NCI-H2227 (cell line): ENCODE results near the gene CDK13.
"Not testable (repeated sequence)": the region's sequence is repeated elsewhere in the genome, so short reads cannot be mapped to it uniquely, and the experiment has no call there.

ENCODE experiments used
- DNase-seq: peaks from one replicate; lab custom pipeline; 2025; ENCODE audit not compliant: unreplicated experiment; lab: John Stamatoyannopoulos, UW

CDK13 gene

GRCh38 chr7:39949971-39950472, at the start of gene CDK13:
TSS of gene CDK13 (plus strand) at chr7:39950256. CDS start at chr7:39950642, 386 bp downstream.
- DNase-seq, result peak; percentile 77

- DNase-seq, result no peak
Measured at GRCh38 chr7:39904077-39904486, 46.0 kb upstream of the CDK13 start.

GRCh38 chr7:39908141-39908540, 41.9 kb upstream of the CDK13 start:
- DNase-seq, result no peak

GRCh38 chr7:39908973-39909372, 41.1 kb upstream of the CDK13 start:
- no peak for DNase-seq

GRCh38 chr7:39909526-39909925, 40.5 kb upstream of the CDK13 start:
- DNase-seq, result no peak

- DNase-seq, result no peak
Measured at GRCh38 chr7:39910108-39910869, 39.8 kb upstream of the CDK13 start.

- DNase-seq, result no peak
Measured at GRCh38 chr7:39911167-39911566, 38.9 kb upstream of the CDK13 start.

- DNase-seq, result not testable (repeated sequence)
Measured at GRCh38 chr7:39915847-39916246, 34.2 kb upstream of the CDK13 start.

GRCh38 chr7:39919646-39920045, 30.4 kb upstream of the CDK13 start:
- DNase-seq, result no peak

GRCh38 chr7:39921506-39922175, 28.4 kb upstream of the CDK13 start:
- DNase-seq, result no peak

GRCh38 chr7:39922580-39922979, 27.5 kb upstream of the CDK13 start:
- no peak for DNase-seq

- no peak for DNase-seq
Measured at GRCh38 chr7:39923091-39923490, 27.0 kb upstream of the CDK13 start.

- no peak for DNase-seq
Measured at GRCh38 chr7:39924122-39924521, 25.9 kb upstream of the CDK13 start.

GRCh38 chr7:39926111-39926510, 23.9 kb upstream of the CDK13 start:
- no peak for DNase-seq

- DNase-seq, result no peak
Measured at GRCh38 chr7:39927018-39927417, 23.0 kb upstream of the CDK13 start.

GRCh38 chr7:39934132-39934531, 15.9 kb upstream of the CDK13 start:
- no peak for DNase-seq

- DNase-seq, result no peak
Measured at GRCh38 chr7:39936761-39937160, 13.3 kb upstream of the CDK13 start.

- DNase-seq, result no peak
Measured at GRCh38 chr7:39937366-39938153, 12.5 kb upstream of the CDK13 start.

- DNase-seq, result no peak
Measured at GRCh38 chr7:39942883-39943282, 7.2 kb upstream of the CDK13 start.

- DNase-seq, result peak; percentile 29
Measured at GRCh38 chr7:39946693-39947092, 3.4 kb upstream of the CDK13 start.

GRCh38 chr7:39948375-39948955, 1.6 kb upstream of the CDK13 start:
- DNase-seq, result peak; percentile 6
